Adipocyte (in vitro differentiated cells): ENCODE measurements around the gene GULP1.

Experiments used
- DNase-seq: peaks from one replicate; pipeline ENCODE4 v3.0.0-alpha.2; 2015; ENCODE audit warnings: low read depth
- H3K27me3 ChIP-seq: replicated peaks from 2 replicates; pipeline ENCODE4 v1.7.0; 2013; ENCODE audit warnings: mild to moderate bottlenecking, low read length, moderate library complexity; ENCODE audit not compliant: control insufficient read depth, insufficient read depth
- H3K36me3 ChIP-seq: 2 replicates; pipeline ENCODE4 v1.7.0; 2013; ENCODE audit warnings: low read length, mild to moderate bottlenecking, moderate library complexity; ENCODE audit not compliant: control insufficient read depth, insufficient read depth, severe bottlenecking
- H3K4me1 ChIP-seq: 2 replicates; pipeline ENCODE4 v1.7.0; 2013; ENCODE audit warnings: mild to moderate bottlenecking, low read length, moderate library complexity; ENCODE audit not compliant: control insufficient read depth, insufficient read depth
- H3K4me3 ChIP-seq: 2 replicates; pipeline ENCODE4 v1.7.0; 2013; ENCODE audit warnings: mild to moderate bottlenecking, low read length, moderate library complexity
- H3K9ac ChIP-seq: 2 replicates; pipeline ENCODE4 v1.7.0; 2013; ENCODE audit warnings: mild to moderate bottlenecking, low read length, moderate library complexity
- H3K9me3 ChIP-seq: 2 replicates; pipeline ENCODE4 v1.7.0; 2013; ENCODE audit warnings: mild to moderate bottlenecking, low read length, moderate library complexity; ENCODE audit not compliant: control insufficient read depth

Gene GULP1

GRCh38 chr2:188291617-188292347, at the start of gene GULP1:
Gene GULP1 (plus strand): TSS chr2:188291874. CDS start chr2:188477703, 185,829 bp downstream.
- Histone ChIP-seq H3K4me1 (peaks cover 23% of the 10 kb centered on the region), H3K9me3 (no peaks in the 10 kb centered on the region), H3K9ac (peak within 1 kb of the TSS; percentile 88), H3K4me3 (peak within 1 kb of the TSS; percentile 94), H3K27me3 (no peaks in the 10 kb centered on the region), H3K36me3 (no peaks in the 10 kb centered on the region)
- peak; percentile 94 for DNase-seq

GRCh38 chr2:188243381-188243780, 48.3 kb upstream of the GULP1 start:
- Histone ChIP-seq H3K9me3 (peaks cover 5% of the 10 kb centered on the region), H3K36me3 (no peaks in the 10 kb centered on the region), H3K4me1 (no peaks in the 10 kb centered on the region), H3K27me3 (no peaks in the 10 kb centered on the region), H3K9ac (no peak overlapping the region), H3K4me3 (no peak overlapping the region)
- DNase-seq, result peak; percentile 2

- no peak for DNase-seq
These were observed 47.3 kb upstream of the GULP1 start for GRCh38 chr2:188244383-188244782.

GRCh38 chr2:188245230-188245629, 46.4 kb upstream of the GULP1 start:
- Histone ChIP-seq H3K27me3 (no peaks in the 10 kb centered on the region), H3K9me3 (no peaks in the 10 kb centered on the region), H3K4me3 (no peak overlapping the region), H3K9ac (no peak overlapping the region), H3K4me1 (no peaks in the 10 kb centered on the region), H3K36me3 (no peaks in the 10 kb centered on the region)
- no peak for DNase-seq

More at GRCh38 chr2:188244383-188244782, 47.3 kb upstream of the GULP1 start:
- Histone ChIP-seq H3K4me3 (no peak overlapping the region), H3K9ac (no peak overlapping the region), H3K36me3 (no peaks in the 10 kb centered on the region), H3K27me3 (no peaks in the 10 kb centered on the region), H3K4me1 (no peaks in the 10 kb centered on the region), H3K9me3 (no peaks in the 10 kb centered on the region)

DNA sequence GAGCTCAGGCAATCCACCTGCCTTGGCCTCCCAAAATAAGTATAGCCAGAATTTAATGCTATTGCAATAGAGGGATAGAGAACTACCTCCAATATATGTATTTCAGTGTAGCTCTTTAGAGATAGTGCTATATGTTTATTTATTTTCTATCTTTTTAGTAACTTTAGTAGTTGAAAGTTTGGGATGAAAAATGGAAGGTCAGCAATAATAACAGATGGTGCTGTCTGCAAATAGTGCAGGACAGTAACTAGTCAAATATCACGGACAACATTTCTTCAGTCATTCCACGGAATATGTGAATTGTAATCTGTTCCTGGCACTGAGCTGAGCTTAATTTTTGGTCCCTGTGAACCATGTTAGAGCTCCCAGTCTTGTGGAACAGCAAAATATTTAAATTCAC, 43.2 kb upstream of the GULP1 start:
- Histone ChIP-seq H3K4me1 (no peaks in the 10 kb centered on the region), H3K27me3 (no peaks in the 10 kb centered on the region), H3K4me3 (no peak overlapping the region), H3K9ac (no peak overlapping the region), H3K36me3 (no peaks in the 10 kb centered on the region), H3K9me3 (peaks cover 11% of the 10 kb centered on the region)
- no peak for DNase-seq

- no peak overlapping the region for H3K9ac ChIP-seq
- no peaks in the 10 kb centered on the region for H3K4me1 ChIP-seq
- H3K9me3 ChIP-seq, result peaks cover 11% of the 10 kb centered on the region
- no peak overlapping the region for H3K4me3 ChIP-seq
- DNase-seq, result no peak
- H3K27me3 ChIP-seq, result no peaks in the 10 kb centered on the region
- H3K36me3 ChIP-seq, result no peaks in the 10 kb centered on the region
These were observed 40.6 kb upstream of the GULP1 start for GRCh38 chr2:188251034-188251433.

DNA sequence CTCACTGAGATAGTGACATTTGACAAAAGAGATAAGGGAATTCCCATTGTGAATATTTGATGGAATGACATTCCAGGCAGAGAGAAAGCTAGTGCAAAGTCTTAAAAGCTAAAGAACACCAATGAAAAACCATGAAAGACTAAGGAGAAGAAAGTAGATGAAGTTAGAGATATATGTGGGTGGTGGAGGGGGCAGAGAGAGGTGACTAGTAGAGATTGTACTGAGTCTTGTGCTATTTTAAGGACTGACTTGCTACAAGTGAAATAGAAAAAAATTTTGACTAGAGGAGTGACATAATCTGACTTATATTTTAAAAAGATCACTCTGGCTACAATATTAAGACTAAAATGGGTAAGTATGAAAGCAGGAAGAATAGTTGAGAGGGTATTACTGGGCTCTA, 35.3 kb upstream of the GULP1 start:
- Histone ChIP-seq H3K4me3 (no peak overlapping the region), H3K27me3 (no peaks in the 10 kb centered on the region), H3K9ac (no peak overlapping the region), H3K36me3 (no peaks in the 10 kb centered on the region), H3K9me3 (peaks cover 11% of the 10 kb centered on the region), H3K4me1 (no peaks in the 10 kb centered on the region)
- no peak for DNase-seq

DNA sequence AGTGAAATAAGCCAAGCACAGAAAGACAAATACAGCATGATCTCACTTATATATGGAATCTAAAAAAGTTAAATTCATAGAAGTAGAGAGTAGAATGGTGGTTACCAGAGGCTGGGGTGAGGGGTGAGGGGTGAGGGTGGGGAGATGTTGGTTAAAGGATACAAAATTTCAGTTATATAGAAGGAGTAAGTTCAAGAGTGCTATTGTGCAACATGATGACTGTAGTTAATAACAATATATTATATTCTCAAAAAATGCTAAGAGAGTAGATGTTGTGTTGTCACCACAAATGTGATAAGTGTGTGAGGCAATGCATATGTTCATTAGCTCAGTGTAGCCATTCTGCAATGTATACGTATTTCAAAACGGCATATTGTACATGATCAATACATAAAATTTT, 26.4 kb upstream of the GULP1 start:
- Histone ChIP-seq H3K9me3 (peaks cover 13% of the 10 kb centered on the region), H3K4me1 (no peaks in the 10 kb centered on the region), H3K27me3 (no peaks in the 10 kb centered on the region), H3K9ac (no peak overlapping the region), H3K4me3 (no peak overlapping the region), H3K36me3 (no peaks in the 10 kb centered on the region)
- DNase-seq, result no peak

GRCh38 chr2:188267776-188268175, 23.9 kb upstream of the GULP1 start:
- no peak overlapping the region for H3K9ac ChIP-seq
- no peak for DNase-seq

DNA sequence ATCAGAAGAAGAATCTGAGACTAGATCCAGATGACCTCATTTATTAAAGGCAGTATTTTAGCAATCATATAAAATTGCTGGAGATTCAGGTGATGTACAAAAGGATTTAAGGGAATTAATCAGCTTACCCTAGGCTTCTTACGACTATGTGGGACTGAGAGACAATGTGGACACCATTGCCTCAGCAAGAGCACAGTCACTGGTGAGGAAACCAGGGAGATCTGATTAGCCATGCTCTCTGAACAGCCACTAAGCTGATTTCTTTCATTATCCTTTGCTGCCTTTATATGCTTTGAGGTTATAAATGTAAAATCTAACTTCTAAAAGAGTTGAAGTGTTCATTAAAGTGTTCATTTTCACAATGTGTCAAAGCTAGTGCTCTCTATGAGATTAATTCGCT, 22.7 kb upstream of the GULP1 start:
- Histone ChIP-seq H3K27me3 (no peaks in the 10 kb centered on the region), H3K36me3 (no peaks in the 10 kb centered on the region), H3K9ac (no peak overlapping the region), H3K9me3 (peaks cover 13% of the 10 kb centered on the region), H3K4me3 (no peak overlapping the region), H3K4me1 (no peaks in the 10 kb centered on the region)
- DNase-seq, result no peak

More at GRCh38 chr2:188267776-188268175, 23.9 kb upstream of the GULP1 start:
- no peaks in the 10 kb centered on the region for H3K4me1 ChIP-seq
- no peaks in the 10 kb centered on the region for H3K27me3 ChIP-seq
- H3K36me3 ChIP-seq, result no peaks in the 10 kb centered on the region
- peaks cover 13% of the 10 kb centered on the region for H3K9me3 ChIP-seq
- H3K4me3 ChIP-seq, result no peak overlapping the region

- H3K36me3 ChIP-seq, result no peaks in the 10 kb centered on the region
These were observed 19.6 kb upstream of the GULP1 start for GRCh38 chr2:188272121-188272520.

DNA sequence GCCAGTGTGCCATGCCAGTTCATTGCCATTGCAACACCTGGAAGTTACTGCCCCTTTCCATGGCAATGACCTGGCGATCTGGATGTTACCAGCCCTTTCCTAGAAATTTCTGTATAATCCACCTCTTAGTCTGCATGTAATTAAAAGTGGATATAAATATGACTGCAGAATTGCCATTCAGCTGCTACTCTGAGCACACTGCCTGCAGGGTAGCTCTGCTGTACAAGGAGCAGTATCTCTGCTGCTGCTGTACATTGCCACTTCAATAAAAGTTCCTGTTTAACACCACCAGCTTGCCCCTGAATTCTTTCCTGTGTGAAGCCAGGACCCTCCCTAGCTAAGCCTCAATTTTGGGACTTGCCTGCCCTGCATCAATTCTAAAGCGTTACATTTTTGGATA, 17.4 kb upstream of the GULP1 start:
- no peaks in the 10 kb centered on the region for H3K36me3 ChIP-seq
- no peaks in the 10 kb centered on the region for H3K27me3 ChIP-seq
- no peak overlapping the region for H3K4me3 ChIP-seq
- H3K9me3 ChIP-seq, result peaks cover 9% of the 10 kb centered on the region
- DNase-seq, result no peak
- H3K9ac ChIP-seq, result no peak overlapping the region
- no peaks in the 10 kb centered on the region for H3K4me1 ChIP-seq

More at GRCh38 chr2:188272121-188272520, 19.6 kb upstream of the GULP1 start:
- DNase-seq, result no peak
- no peaks in the 10 kb centered on the region for H3K27me3 ChIP-seq
- no peak overlapping the region for H3K4me3 ChIP-seq
- no peak overlapping the region for H3K9ac ChIP-seq
- H3K9me3 ChIP-seq, result peaks cover 13% of the 10 kb centered on the region
- H3K4me1 ChIP-seq, result no peaks in the 10 kb centered on the region
